Measurements from ENCODE around the gene ABCC12.
"Not testable (repeated sequence)": the region's sequence is repeated elsewhere in the genome, so short reads cannot be mapped to it uniquely, and the experiment has no call there.

ABCC12 gene

DNA sequence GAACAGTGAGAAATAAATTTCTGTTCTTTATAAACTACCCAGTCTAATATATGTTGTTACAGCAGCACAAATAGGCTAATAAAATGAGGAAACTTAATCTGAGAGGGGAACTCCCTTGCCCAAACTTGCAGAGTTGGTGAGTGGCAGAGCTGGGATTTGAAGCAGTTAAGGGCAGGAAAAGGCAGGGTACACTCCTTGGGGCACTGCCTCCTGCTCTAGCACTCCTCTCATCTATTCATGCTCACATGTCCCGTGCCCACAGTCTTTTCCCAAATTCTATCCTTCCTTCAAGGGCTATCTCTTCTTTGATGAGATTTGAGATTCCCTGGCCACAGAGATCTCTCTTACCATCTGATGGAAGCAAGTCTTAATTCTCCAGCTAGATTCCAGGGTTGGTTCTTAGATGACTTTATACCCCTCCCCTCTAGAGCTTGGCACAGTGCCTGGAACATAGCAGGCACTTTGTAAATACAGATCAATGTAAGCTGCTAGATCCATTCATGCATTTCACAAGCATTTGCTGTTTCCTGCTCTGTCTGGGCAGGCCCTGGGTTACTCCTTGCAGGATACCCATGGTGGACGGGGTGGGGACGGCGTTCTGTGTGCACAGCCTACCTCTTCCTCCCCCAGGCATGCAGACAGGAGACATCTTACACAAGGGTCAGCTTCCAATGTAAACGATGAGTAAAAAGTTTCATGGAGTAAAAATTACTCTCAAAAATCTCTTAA lies 39.2 kb upstream of the ABCC12 start:
- TF ChIP-seq LEF1 (IDR thresholded peaks at IDR 0.05; ENCODE audit: borderline replicate concordance) (no peak), BHLHE40 (IDR thresholded peaks at IDR 0.05; ENCODE audit: borderline replicate concordance) (no peak)
- POLR2A ChIA-PET, result no interaction called here
- CTCF ChIA-PET, result no interaction called here
- DNase-seq (ENCODE audit: extremely low spot score), result no peak

GRCh38 chr16:48193846-48194245 lies 38.1 kb upstream of the ABCC12 start:
- no peak for TF ChIP-seq ELF4 (IDR thresholded peaks at IDR 0.05)
- no peak for TF ChIP-seq SP1 (IDR thresholded peaks at IDR 0.05)
- no peak for TF ChIP-seq BHLHE40 (IDR thresholded peaks at IDR 0.05; ENCODE audit: borderline replicate concordance)
- no peak for TF ChIP-seq TARDBP (IDR thresholded peaks at IDR 0.05)
- TF ChIP-seq CTBP1 (IDR thresholded peaks at IDR 0.05; ENCODE audit: borderline replicate concordance), result no peak
- no peak for TF ChIP-seq ZNF384 (IDR thresholded peaks at IDR 0.05)
- no peak for TF ChIP-seq NFRKB (IDR thresholded peaks at IDR 0.05)
- TF ChIP-seq SUZ12 (IDR thresholded peaks at IDR 0.05), result no peak
- no peak for TF ChIP-seq ARNT (IDR thresholded peaks at IDR 0.05)
- no peak for TF ChIP-seq FOXA1 (IDR thresholded peaks at IDR 0.05)
- no peak for TF ChIP-seq FOXM1 (IDR thresholded peaks at IDR 0.05; ENCODE audit: borderline replicate concordance)
- TF ChIP-seq L3MBTL2 (conservative IDR thresholded peaks at IDR 0.05), result no peak
- no peak for DNase-seq (ENCODE audit: extremely low spot score)
- ChIA-PET CTCF (no interaction called here), POLR2A (no interaction called here)

DNA sequence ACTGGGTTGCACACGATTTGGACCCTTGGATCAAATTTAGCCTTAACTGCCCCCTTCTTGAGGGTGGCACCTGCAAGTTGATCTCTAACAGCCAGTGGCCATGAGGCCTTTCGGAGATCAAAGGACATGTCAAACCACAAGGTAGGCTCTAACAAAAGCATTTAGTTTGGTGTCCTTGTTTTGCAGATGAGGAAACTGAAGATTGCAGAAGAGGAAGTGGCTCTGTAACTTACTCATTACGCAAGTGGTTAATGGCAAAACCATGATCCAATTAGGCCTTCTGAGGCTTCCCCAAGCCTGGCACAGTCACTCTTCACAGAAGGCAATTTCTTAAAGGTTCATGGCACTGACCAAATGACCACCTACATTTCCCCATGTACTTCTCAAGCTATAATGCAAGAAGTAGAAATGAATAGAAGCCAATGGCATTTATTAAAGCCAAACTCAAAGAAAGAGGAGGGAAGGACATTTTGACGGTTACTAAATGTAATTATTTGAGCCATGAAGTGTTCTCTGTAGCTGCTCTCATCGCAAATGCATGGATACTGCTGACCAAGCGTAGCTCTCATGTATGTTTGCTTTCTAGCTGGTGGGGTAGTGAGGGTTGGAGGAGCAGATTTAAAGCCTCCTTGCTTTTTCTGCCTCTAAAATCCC lies 32.8 kb upstream of the ABCC12 start:
- TF ChIP-seq FOXK2 (IDR thresholded peaks at IDR 0.05) (no peak), PKNOX1 (IDR thresholded peaks at IDR 0.05) (no peak), HDGF (IDR thresholded peaks at IDR 0.05; ENCODE audit: borderline replicate concordance) (no peak), FOXM1 (IDR thresholded peaks at IDR 0.05; ENCODE audit: borderline replicate concordance) (no peak), SP1 (IDR thresholded peaks at IDR 0.05) (no peak), LEF1 (IDR thresholded peaks at IDR 0.05; ENCODE audit: borderline replicate concordance) (no peak), ARNT (IDR thresholded peaks at IDR 0.05) (no peak), CTBP1 (IDR thresholded peaks at IDR 0.05; ENCODE audit: borderline replicate concordance) (no peak), TARDBP (IDR thresholded peaks at IDR 0.05) (no peak), NFRKB (IDR thresholded peaks at IDR 0.05) (no peak), BHLHE40 (IDR thresholded peaks at IDR 0.05; ENCODE audit: borderline replicate concordance) (no peak), SUZ12 (IDR thresholded peaks at IDR 0.05) (no peak), ZNF384 (IDR thresholded peaks at IDR 0.05) (no peak), L3MBTL2 (conservative IDR thresholded peaks at IDR 0.05) (no peak), FOXA1 (IDR thresholded peaks at IDR 0.05) (no peak), ELF4 (IDR thresholded peaks at IDR 0.05) (no peak)
- DNase-seq (ENCODE audit: extremely low spot score), result no peak
- POLR2A ChIA-PET, result no interaction called here
- CTCF ChIA-PET, result no interaction called here

DNA sequence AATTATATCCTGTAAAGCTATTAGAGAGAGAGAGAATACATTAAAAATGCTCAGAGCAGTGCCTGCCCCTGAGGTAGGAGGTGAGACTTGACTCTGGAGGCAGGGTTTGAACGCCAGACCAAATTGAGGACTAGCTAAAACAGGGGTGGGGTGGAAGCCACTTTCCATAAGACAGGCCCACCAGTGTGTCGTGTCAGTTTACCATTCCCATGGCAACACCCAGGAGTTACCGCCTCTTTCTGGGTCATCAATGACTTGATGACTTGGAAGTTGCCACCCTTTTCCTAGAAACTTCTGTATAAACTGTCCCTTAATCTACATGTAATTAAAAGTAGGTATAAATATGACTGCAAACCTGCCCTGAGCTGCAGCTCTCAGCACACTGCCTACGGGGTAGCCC lies 32.0 kb upstream of the ABCC12 start:
- POLR2A ChIA-PET, result no interaction called here
- CTCF ChIA-PET, result no interaction called here
- TF ChIP-seq ZNF384 (IDR thresholded peaks at IDR 0.05) (no peak), PKNOX1 (IDR thresholded peaks at IDR 0.05) (no peak), SUZ12 (IDR thresholded peaks at IDR 0.05) (no peak), ELF4 (IDR thresholded peaks at IDR 0.05) (no peak), L3MBTL2 (conservative IDR thresholded peaks at IDR 0.05) (no peak), CTBP1 (IDR thresholded peaks at IDR 0.05; ENCODE audit: borderline replicate concordance) (no peak), ARNT (IDR thresholded peaks at IDR 0.05) (no peak), FOXM1 (IDR thresholded peaks at IDR 0.05; ENCODE audit: borderline replicate concordance) (no peak), LEF1 (IDR thresholded peaks at IDR 0.05; ENCODE audit: borderline replicate concordance) (no peak), HDGF (IDR thresholded peaks at IDR 0.05; ENCODE audit: borderline replicate concordance) (no peak), BHLHE40 (IDR thresholded peaks at IDR 0.05; ENCODE audit: borderline replicate concordance) (no peak), SP1 (IDR thresholded peaks at IDR 0.05) (no peak), FOXK2 (IDR thresholded peaks at IDR 0.05) (no peak), NFRKB (IDR thresholded peaks at IDR 0.05) (no peak)
- no peak for DNase-seq (ENCODE audit: extremely low spot score)

DNA sequence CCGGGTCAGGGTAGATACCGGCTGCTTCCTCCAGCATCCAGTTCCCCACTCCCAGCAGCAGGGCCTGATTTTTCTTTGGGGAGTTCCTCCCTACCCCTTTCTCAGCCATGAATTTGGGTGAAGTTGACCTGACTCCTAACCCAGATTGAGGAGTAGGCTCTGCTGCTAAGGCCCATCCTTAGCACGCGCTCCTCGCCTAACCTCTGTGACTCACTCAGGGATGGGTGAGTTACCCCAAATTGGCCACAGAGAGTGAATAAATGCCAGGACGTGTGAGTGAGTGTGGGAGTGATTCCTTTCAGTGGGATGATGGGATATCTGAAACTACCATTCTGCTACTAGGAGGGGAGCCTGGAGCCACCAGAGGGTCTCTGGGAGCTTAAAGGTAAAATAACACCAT lies 28.9 kb upstream of the ABCC12 start:
- ChIA-PET CTCF (interaction anchor here (1.5 kb wide), 1 partner anchor 446 kb away, joined by 4 read pairs; no protein-coding TSS in a partner anchor), POLR2A (no interaction called here)
- TF ChIP-seq FOXK2 (IDR thresholded peaks at IDR 0.05), result no peak
- no peak for TF ChIP-seq ZNF384 (IDR thresholded peaks at IDR 0.05)
- no peak for TF ChIP-seq HDGF (IDR thresholded peaks at IDR 0.05; ENCODE audit: borderline replicate concordance)
- no peak for TF ChIP-seq TARDBP (IDR thresholded peaks at IDR 0.05)
- TF ChIP-seq PKNOX1 (IDR thresholded peaks at IDR 0.05), result no peak
- no peak for TF ChIP-seq ARNT (IDR thresholded peaks at IDR 0.05)
- no peak for TF ChIP-seq FOXA1 (IDR thresholded peaks at IDR 0.05)
- no peak for TF ChIP-seq BHLHE40 (IDR thresholded peaks at IDR 0.05; ENCODE audit: borderline replicate concordance)
- TF ChIP-seq L3MBTL2 (conservative IDR thresholded peaks at IDR 0.05), result no peak
- TF ChIP-seq ELF4 (IDR thresholded peaks at IDR 0.05), result no peak
- DNase-seq (ENCODE audit: extremely low spot score), result no peak

GRCh38 chr16:48182979-48183537 lies 27.3 kb upstream of the ABCC12 start:
- CTCF ChIA-PET, result interaction anchor here (1.2 kb wide), 1 partner anchor 9 kb away, joined by 3 read pairs; no protein-coding TSS in a partner anchor
- TF ChIP-seq SUZ12 (IDR thresholded peaks at IDR 0.05), result no peak
- no peak for TF ChIP-seq SP1 (IDR thresholded peaks at IDR 0.05)
- TF ChIP-seq TARDBP (IDR thresholded peaks at IDR 0.05), result no peak
- no peak for TF ChIP-seq FOXA1 (IDR thresholded peaks at IDR 0.05)
- DNase-seq (ENCODE audit: extremely low spot score), result no peak
- POLR2A ChIA-PET, result no interaction called here

DNA sequence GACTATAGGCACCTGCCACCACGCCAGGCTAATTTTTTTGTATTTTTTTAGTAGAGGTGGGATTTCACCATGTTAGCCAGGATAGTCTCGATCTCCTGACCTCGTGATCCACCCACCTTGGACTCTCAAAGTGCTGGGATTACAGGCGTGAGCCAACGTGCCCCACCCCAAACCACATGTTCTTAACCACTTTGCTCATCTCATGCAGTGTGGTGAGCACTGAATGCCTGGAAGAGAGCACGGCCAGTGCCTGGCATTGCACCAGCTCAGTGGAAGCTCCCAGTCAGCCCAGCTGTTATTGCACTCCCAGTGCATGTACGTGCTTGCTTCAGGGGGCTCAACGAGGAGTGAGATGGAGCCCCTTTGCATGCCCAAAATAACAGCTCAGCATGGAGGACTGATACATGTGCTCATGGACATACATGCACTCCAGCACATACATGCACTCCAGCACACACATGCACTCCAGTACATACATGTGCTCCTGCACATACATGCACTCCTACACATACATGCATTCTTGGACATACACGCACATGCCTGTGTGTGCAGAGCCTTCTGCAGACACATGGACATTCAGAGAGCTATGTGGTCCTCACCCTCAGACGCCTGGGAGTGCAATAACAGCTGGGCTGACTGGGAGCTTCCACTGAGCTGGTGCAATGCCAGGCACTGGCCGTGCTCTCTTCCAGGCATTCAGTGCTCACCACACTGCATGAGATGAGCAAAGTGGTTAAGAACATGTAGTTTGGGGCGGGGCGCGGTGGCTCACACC lies 26.1 kb upstream of the ABCC12 start:
- POLR2A ChIA-PET; CTCF ChIA-PET; DNase-seq (ENCODE audit: extremely low spot score): not testable (repeated sequence)
